HEK293 (cell line): Measurements from ENCODE around the gene APBB2.

ENCODE experiments used
- ZNF239 ChIP-seq: fragments of 450-650 bp; formaldehyde crosslinking; IDR thresholded peaks from 2 replicates; pipeline ENCODE4 v1.5.1; 2016; ENCODE audit warnings: missing biosample characterization, missing genetic modification characterization
- ZNF280C ChIP-seq: fragments of 450-650 bp; formaldehyde crosslinking; IDR thresholded peaks from 2 replicates; pipeline ENCODE4 v1.5.1; 2016; ENCODE audit warnings: missing biosample characterization, missing genetic modification characterization
- ZNF350 ChIP-seq: fragments of 450-650 bp; formaldehyde crosslinking; IDR thresholded peaks from 2 replicates; pipeline ENCODE4 v1.5.0; 2017; ENCODE audit warnings: missing biosample characterization, mild to moderate bottlenecking, missing genetic modification characterization
- ZNF548 ChIP-seq: fragments of 450-650 bp; formaldehyde crosslinking; IDR thresholded peaks from 2 replicates; pipeline ENCODE4 v1.5.1; 2016; ENCODE audit warnings: missing biosample characterization, missing genetic modification characterization
- ZNF600 ChIP-seq: fragments of 450-650 bp; formaldehyde crosslinking; IDR thresholded peaks from 2 replicates; pipeline ENCODE4 v1.5.1; 2016; ENCODE audit warnings: missing biosample characterization, missing genetic modification characterization
- TF ChIP-seq, protein P1 (sequence below): fragments of 450-650 bp; formaldehyde crosslinking; IDR thresholded peaks from 2 replicates; pipeline ENCODE4 v1.5.1; 2016; ENCODE audit warnings: missing biosample characterization, missing genetic modification characterization
- TF ChIP-seq, protein P2 (sequence below): fragments of 450-650 bp; formaldehyde crosslinking; IDR thresholded peaks from 2 replicates; pipeline ENCODE4 v1.5.1; 2016; ENCODE audit warnings: missing biosample characterization, missing genetic modification characterization

- TF ChIP-seq ZNF239 (tag by site-specific recombination) (no peak), ZNF350 (tag by site-specific recombination) (no peak), ZNF280C (tag by site-specific recombination) (no peak), ZNF548 (tag by site-specific recombination) (no peak), ZNF600 (tag by site-specific recombination) (no peak)
- TF ChIP-seq, protein P1, sequence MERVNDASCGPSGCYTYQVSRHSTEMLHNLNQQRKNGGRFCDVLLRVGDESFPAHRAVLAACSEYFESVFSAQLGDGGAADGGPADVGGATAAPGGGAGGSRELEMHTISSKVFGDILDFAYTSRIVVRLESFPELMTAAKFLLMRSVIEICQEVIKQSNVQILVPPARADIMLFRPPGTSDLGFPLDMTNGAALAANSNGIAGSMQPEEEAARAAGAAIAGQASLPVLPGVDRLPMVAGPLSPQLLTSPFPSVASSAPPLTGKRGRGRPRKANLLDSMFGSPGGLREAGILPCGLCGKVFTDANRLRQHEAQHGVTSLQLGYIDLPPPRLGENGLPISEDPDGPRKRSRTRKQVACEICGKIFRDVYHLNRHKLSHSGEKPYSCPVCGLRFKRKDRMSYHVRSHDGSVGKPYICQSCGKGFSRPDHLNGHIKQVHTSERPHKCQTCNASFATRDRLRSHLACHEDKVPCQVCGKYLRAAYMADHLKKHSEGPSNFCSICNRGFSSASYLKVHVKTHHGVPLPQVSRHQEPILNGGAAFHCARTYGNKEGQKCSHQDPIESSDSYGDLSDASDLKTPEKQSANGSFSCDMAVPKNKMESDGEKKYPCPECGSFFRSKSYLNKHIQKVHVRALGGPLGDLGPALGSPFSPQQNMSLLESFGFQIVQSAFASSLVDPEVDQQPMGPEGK (tag by site-specific recombination), result no peak
- TF ChIP-seq, protein P2, sequence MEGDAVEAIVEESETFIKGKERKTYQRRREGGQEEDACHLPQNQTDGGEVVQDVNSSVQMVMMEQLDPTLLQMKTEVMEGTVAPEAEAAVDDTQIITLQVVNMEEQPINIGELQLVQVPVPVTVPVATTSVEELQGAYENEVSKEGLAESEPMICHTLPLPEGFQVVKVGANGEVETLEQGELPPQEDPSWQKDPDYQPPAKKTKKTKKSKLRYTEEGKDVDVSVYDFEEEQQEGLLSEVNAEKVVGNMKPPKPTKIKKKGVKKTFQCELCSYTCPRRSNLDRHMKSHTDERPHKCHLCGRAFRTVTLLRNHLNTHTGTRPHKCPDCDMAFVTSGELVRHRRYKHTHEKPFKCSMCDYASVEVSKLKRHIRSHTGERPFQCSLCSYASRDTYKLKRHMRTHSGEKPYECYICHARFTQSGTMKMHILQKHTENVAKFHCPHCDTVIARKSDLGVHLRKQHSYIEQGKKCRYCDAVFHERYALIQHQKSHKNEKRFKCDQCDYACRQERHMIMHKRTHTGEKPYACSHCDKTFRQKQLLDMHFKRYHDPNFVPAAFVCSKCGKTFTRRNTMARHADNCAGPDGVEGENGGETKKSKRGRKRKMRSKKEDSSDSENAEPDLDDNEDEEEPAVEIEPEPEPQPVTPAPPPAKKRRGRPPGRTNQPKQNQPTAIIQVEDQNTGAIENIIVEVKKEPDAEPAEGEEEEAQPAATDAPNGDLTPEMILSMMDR (tag by site-specific recombination), result no peak
Observed at GRCh38 chr4:40785727-40786126, 428.6 kb downstream of the APBB2 start.
